RWPE2 (cell line): ENCODE measurements around the gene RPL41.
A peak's percentile ranks its signal among the peaks of the same experiment; 100 is the strongest.

Experiments used
- ATAC-seq: fragments of 200-7000 bp; cut with Tn5 transposase; 3 replicates; pipeline ENCODE4 v1.9.1; 2021; ENCODE audit warnings: low read depth
- DNase-seq: peaks from one replicate; pipeline ENCODE4 v3.0.0-alpha.2; 2020; ENCODE audit warnings: low spot score
- H3K27ac ChIP-seq: fragments of 450-650 bp; 2 replicates; pipeline ENCODE4 v1.5.1; 2017; ENCODE audit warnings: mild to moderate bottlenecking; ENCODE audit not compliant: poor library complexity, severe bottlenecking
- H3K27me3 ChIP-seq: fragments of 250-450 bp; sonication (Bioruptor Pico); 2 replicates; pipeline ENCODE4 v1.5.1; 2021; ENCODE audit warnings: mild to moderate bottlenecking, moderate library complexity; ENCODE audit not compliant: insufficient read depth, poor library complexity, severe bottlenecking
- H3K36me3 ChIP-seq: fragments of 250-450 bp; sonication (Bioruptor Pico); 2 replicates; pipeline ENCODE4 v1.5.1; 2020; ENCODE audit warnings: low read depth, mild to moderate bottlenecking, moderate library complexity
- H3K4me1 ChIP-seq: fragments of 250-450 bp; sonication (Bioruptor Pico); 2 replicates; pipeline ENCODE4 v1.5.1; 2021; ENCODE audit warnings: mild to moderate bottlenecking, moderate library complexity; ENCODE audit not compliant: insufficient read depth, poor library complexity, severe bottlenecking
- H3K4me3 ChIP-seq: fragments of 250-450 bp; sonication (Bioruptor Pico); 2 replicates; pipeline ENCODE4 v1.5.1; 2021; ENCODE audit warnings: mild to moderate bottlenecking, moderate library complexity; ENCODE audit not compliant: severe bottlenecking
- H3K9me3 ChIP-seq: fragments of 250-450 bp; sonication (Bioruptor Pico); 2 replicates; pipeline ENCODE4 v1.5.1; 2021; ENCODE audit warnings: mild to moderate bottlenecking, moderate library complexity; ENCODE audit not compliant: severe bottlenecking
- CTCF ChIP-seq: fragments of 450-650 bp; IDR thresholded peaks from one replicate; pipeline ENCODE4 v1.5.1; 2017; ENCODE audit warnings: mild to moderate bottlenecking, moderate library complexity; ENCODE audit not compliant: poor library complexity, severe bottlenecking

Gene RPL41

GRCh38 chr12:56165369-56165768 is 48.9 kb downstream of the RPL41 start:
- H3K4me1 ChIP-seq = no peaks in the 10 kb centered on the region
- H3K36me3 ChIP-seq = peaks cover 96% of the 10 kb centered on the region
- no peak overlapping the region for H3K4me3 ChIP-seq
- H3K9me3 ChIP-seq = no peaks in the 10 kb centered on the region
- no peak for DNase-seq
- ATAC-seq = peak; percentile 10; the same call in 1 of the 3 replicates
- TF ChIP-seq CTCF = no peak
- no peak overlapping the region for H3K27ac ChIP-seq
- no peaks in the 10 kb centered on the region for H3K27me3 ChIP-seq
